ENCODE data around the gene NUMBL. TPM values are rescaled to one million over a fixed set of nuclear protein-coding genes. Genes with fewer than 3 reads are reported as not detected.

NUMBL gene
- 10 to 100 TPM; 18.8 to 90.5 (median 44.3) TPM for total RNA-seq

GRCh38 chr19:40690050-40690692 is at the start of gene NUMBL:
Gene NUMBL, minus strand, starts transcription at chr19:40690651. Its CDS starts 168 bp downstream, at chr19:40690483.
- H3K27ac ChIP-seq: peak within 1 kb of the TSS; percentile 88 to 94
- H3K4me3 ChIP-seq: peak within 1 kb of the TSS; percentile 48 to 88
- no peaks in the 10 kb centered on the region for H3K36me3 ChIP-seq
- H3K9me3 ChIP-seq: no peaks in the 10 kb centered on the region
- no peaks in the 10 kb centered on the region for H3K27me3 ChIP-seq
- intact Hi-C loops (cut with DNase I; ENCODE audit: low total_unique reads): no loop called here
- DNase-seq: peak in 1 of 2 donors; percentile 53
- H3K4me1 ChIP-seq: peaks cover 0 to 8% of the 10 kb centered on the region in 2 donors
- TF ChIP-seq POLR2A (IDR thresholded peaks at IDR 0.05): peak; percentile 46 to 84
- TF ChIP-seq, protein P1, sequence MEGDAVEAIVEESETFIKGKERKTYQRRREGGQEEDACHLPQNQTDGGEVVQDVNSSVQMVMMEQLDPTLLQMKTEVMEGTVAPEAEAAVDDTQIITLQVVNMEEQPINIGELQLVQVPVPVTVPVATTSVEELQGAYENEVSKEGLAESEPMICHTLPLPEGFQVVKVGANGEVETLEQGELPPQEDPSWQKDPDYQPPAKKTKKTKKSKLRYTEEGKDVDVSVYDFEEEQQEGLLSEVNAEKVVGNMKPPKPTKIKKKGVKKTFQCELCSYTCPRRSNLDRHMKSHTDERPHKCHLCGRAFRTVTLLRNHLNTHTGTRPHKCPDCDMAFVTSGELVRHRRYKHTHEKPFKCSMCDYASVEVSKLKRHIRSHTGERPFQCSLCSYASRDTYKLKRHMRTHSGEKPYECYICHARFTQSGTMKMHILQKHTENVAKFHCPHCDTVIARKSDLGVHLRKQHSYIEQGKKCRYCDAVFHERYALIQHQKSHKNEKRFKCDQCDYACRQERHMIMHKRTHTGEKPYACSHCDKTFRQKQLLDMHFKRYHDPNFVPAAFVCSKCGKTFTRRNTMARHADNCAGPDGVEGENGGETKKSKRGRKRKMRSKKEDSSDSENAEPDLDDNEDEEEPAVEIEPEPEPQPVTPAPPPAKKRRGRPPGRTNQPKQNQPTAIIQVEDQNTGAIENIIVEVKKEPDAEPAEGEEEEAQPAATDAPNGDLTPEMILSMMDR (IDR thresholded peaks at IDR 0.05): no peak

- Histone ChIP-seq H3K27me3 (no peaks in the 10 kb centered on the region), H3K36me3 (no peaks in the 10 kb centered on the region), H3K4me1 (no peaks in the 10 kb centered on the region), H3K4me3 (no peak overlapping the region), H3K27ac (no peak overlapping the region), H3K9me3 (no peaks in the 10 kb centered on the region)
- no peak for TF ChIP-seq POLR2A (IDR thresholded peaks at IDR 0.05)
- TF ChIP-seq, protein P1 (IDR thresholded peaks at IDR 0.05): no peak
- no peak for DNase-seq
- intact Hi-C loops (cut with DNase I; ENCODE audit: low total_unique reads): no loop called here
Measured at GRCh38 chr19:40739030-40739839, 48.8 kb upstream of the NUMBL start.

DNA sequence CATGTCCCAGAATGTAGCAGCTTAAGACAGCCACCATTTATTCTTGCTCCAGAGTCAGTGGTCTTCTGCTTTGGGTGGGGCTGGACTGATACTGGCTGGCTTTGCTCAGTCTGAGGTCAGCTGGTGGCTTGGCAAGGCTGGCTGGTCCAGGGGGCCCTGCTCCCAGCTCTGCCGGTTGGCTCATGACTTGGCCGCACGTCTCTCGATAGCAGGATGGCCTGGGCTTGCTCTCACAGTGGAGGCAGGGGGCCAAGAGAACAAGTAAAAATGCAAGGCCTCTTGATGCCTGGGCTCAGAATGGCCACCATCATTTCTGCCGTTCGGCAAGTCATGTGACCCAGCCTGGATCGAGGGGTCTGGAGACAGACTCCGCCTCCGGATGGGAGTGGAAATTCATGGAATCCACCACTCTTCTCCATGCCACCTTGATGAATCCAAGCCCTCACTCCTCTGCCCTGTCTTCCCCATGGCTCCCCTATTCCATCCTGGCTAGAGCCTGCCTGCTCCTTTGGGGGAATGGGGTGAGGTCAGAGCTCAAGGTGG is 46.7 kb upstream of the NUMBL start:
- Histone ChIP-seq H3K27ac (no peak overlapping the region), H3K4me1 (no peaks in the 10 kb centered on the region), H3K9me3 (no peaks in the 10 kb centered on the region), H3K4me3 (no peak overlapping the region), H3K36me3 (no peaks in the 10 kb centered on the region), H3K27me3 (no peaks in the 10 kb centered on the region)
- intact Hi-C loops (cut with DNase I; ENCODE audit: low total_unique reads): no loop called here
- TF ChIP-seq, protein P1 (IDR thresholded peaks at IDR 0.05): no peak
- TF ChIP-seq POLR2A (IDR thresholded peaks at IDR 0.05): no peak
- no peak for DNase-seq

DNA sequence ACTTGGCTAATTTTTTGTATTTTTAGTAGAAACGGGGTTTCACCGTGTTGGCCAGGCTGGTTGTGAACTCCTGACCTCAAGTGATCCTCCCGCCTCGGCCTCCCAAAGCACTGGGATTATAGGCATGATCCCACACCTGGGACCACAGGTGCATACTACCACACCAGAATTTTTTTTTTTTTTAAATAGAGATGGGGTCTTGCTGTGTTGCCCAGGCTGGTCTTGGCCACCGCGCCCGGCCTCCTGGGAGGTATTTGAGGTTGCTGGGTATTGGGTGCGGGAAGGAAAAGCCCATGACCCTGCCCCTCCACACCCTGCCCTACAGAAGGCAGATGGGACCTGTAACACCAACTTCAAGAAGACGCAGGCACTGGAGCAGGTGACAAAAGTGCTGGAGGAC is 46.2 kb upstream of the NUMBL start:
- no peak overlapping the region for H3K27ac ChIP-seq
- no peaks in the 10 kb centered on the region for H3K36me3 ChIP-seq
- no peak for DNase-seq
- no peak overlapping the region for H3K4me3 ChIP-seq
- TF ChIP-seq, protein P1 (IDR thresholded peaks at IDR 0.05): no peak
- TF ChIP-seq POLR2A (IDR thresholded peaks at IDR 0.05): no peak
- intact Hi-C loops (cut with DNase I; ENCODE audit: low total_unique reads): no loop called here
- no peaks in the 10 kb centered on the region for H3K4me1 ChIP-seq
- H3K27me3 ChIP-seq: no peaks in the 10 kb centered on the region
- H3K9me3 ChIP-seq: no peaks in the 10 kb centered on the region
